Measurements from ENCODE around the gene AKR1C2.
"Not testable (repeated sequence)": the region's sequence is repeated elsewhere in the genome, so short reads cannot be mapped to it uniquely, and the experiment has no call there.

GRCh38 chr10:5021624-5022290 lies 18.1 kb upstream of the AKR1C2 start:
- TF ChIP-seq CTCF, EZH2 (IDR thresholded peaks at IDR 0.05): not testable (repeated sequence)
